Epithelial cell of prostate (primary cell): ENCODE results near the gene JAK3.

Source experiments
- DNase-seq: peaks from one replicate; pipeline ENCODE4 v3.0.0-alpha.2; 2011; ENCODE audit warnings: low read depth, low spot score
- H3K27ac ChIP-seq: fragments of 450-650 bp; 2 replicates; pipeline ENCODE4 v1.5.1; 2017; ENCODE audit warnings: mild to moderate bottlenecking

Gene JAK3

DNA sequence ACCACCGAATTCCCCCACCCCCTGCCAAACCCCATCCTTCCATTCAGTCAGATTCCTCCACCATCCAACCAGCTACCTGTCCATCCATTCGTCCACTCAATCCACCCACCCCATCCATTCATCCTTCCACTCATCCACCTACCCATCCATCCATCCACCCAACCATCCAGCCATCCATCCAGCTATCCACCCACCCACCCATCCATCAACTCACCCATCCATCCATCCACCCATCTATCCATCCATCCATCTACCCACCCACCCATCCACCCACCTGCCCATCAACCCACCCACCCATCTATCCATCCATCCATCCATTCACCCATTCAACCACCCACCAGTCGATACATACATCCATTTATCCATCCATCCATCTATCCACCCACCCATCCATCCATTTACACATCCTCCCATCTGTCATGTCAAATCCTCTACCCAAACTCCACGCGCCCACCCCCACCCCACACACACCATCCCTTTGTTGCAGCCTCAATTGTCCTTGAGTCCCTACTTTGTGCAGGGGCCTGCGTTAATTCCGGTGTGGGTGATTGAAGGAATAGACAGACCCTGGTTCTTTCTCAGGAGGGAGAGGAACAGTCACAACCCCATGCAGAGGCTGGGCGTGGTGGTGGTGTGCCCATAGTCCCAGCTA, 18.7 kb upstream of the JAK3 start:
- DNase-seq, result no peak
- H3K27ac ChIP-seq, result peak overlapping the region; percentile 74

DNA sequence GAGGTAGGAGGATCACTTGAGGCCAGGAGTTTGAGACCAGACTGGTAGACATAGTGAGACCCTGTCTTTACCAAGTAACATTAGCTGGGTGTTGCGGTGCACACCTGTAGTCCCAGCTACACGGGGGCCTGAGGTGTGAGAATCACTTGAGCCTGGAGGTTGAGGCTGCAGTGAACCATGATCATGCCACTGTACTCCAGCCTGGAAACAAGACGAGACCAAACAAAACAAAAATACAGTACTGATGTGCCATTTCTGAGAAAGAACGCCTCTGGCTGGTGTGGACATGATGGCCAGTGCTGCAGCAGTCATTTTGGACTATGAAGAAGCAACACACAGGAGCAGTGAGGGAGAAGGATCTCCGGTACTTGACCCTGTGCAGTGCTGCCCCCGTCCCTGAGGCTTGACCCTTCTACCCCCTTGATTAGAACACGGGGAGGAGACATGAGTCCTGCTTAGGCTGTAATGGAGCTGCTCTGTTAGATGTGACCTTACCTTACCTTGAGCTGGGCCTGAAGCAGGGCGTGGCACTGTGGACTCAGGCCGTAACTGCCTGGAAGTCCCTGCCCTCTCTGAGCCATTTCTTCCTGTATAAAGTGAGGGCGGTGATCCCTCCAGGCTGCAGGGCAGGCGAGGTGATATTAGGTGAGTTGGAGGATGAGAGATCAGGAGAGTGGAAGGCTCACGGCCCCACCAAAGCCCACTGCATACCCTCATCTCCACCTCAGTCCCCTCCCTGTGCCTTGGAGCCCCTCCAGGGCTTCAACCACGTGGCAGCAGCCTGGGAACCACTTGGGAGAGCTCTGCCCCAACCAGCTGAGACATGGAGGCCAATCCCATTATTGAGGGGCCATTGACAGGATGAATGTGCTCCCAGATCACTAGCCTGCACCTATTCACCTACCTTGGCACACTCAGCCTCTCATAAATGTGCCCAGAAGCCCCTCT, 17.9 kb upstream of the JAK3 start:
- H3K27ac ChIP-seq, result peak overlapping the region; percentile 74
- no peak for DNase-seq

DNA sequence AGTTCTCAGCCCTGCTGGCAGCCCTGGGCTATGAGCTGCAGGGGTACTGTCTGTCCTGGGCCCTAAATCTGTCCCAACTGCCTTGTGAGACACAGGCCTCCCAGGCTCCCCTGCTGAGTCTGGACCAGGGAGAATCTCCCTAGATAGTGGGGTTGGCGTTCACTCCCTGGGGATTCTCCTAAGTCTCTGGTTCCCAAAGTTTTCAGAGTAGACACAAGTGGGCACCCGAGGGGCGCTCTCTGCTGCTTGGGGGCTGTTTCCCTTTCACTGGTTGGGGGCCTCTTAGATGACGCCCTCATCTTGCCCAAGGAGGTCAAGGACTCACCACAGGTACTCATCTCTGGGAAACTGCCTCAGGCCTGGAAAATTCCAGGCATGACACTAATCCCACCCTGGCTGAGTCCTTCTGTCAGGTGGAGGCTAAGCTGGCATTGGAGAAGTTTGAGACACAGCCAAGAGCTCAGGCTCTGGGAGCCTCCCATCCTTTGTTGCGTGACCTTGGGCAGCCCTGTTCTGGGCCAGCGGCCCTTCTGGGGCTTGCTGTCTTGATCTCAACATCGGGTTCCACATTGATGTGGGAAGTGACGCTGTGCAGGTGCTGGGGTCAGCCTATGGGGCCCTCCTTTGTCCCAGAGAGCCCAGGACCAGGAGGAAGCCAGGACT, 15.9 kb upstream of the JAK3 start:
- peak overlapping the region; percentile 74 for H3K27ac ChIP-seq
- no peak for DNase-seq

DNA sequence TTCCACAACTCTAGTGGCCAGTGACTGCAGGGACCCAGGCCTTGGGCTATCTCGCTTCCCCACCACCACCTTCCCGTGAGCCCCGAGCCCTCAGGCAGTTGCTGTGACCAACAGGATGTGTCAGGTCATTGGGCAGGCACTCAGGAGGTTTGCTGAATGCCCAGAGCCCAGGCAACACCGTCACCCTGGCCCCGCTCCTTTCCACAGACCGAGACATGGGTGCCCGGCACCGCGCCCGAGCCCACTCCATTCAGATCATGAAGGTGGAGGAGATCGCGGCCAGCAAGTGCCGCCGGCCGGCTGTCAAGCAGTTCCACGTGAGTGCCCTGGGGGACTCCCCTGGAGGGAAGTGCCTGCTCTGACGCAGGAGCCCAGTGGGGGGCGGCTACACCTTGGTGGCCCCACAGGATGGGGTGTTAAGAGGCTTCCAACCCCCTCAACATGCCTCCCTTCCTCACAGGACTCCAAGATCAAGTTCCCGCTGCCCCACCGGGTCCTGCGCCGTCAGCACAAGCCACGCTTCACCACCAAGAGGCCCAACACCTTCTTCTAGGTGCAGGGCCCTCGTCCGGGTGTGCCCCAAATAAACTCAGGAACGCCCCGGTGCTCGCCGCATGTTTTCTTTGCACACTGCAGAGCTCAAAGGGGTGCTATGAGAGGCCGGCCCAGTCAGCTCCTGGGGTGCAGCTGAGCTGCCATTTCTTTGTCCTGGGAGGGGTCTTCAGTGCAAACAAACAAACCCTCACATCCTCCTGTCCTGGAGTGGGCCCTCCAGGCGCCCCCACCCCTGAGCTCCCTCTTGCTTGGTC, 15.1 kb upstream of the JAK3 start:
- peak overlapping the region; percentile 74 for H3K27ac ChIP-seq

DNA sequence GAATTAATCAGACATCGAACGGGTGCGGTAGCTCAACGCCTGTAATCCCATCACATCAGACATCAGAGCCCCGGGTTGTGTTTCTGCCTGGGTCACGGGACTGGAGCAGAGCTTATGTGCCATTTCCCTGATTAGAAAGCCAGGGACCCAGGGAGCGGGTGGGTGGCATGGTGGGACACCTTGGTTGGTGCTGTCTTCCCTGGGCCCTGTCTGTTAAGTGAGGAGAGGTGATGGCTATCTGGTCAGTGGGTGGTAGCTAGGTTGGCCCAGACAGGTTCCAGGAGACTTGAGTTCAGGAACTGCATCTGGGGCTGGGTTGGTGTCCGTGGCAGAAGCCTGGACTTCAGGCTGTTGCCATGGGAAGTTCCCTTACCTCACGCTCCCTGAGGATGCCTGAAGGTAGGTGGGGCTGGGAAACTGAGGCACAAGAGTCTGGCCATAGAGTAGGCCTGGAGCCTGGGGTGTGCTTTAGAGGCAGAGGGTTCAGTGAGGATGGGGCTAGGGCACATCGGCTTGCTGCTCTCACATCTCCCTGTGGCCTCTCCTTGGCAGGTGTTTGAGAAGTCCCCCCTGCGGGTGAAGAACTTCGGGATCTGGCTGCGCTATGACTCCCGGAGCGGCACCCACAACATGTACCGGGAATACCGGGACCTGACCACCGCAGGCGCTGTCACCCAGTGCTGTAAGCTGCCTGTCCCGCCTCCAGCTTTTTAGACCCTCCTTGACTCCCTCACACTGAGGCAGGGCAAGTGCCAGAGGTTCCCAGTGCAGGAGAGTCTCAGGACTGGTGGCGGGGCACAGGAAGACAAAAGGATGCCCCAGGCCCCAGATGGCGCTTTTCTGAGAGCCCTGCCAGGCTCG, 14.0 kb upstream of the JAK3 start:
- no peak for DNase-seq
- H3K27ac ChIP-seq, result peak overlapping the region; percentile 74

More for the DNA sequence above, 15.1 kb upstream of the JAK3 start:
- no peak for DNase-seq

DNA sequence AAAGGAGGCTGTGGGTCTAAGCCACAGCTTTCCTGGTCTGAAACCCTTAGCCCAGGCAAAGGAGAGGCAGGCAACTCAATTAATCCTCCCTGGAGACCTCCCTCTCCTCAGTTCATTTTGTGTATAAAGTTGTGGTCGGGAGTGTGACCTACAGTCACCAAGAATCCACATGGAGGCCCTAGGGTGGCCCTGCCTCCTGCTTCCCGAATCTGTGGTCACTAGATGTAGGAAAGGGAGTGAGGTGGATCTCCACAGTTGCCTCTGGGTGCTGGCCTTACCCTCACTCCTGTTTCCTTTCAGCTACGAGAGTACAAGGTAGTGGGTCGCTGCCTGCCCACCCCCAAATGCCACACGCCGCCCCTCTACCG, 13.2 kb upstream of the JAK3 start:
- DNase-seq, result no peak
- peak overlapping the region; percentile 74 for H3K27ac ChIP-seq

DNA sequence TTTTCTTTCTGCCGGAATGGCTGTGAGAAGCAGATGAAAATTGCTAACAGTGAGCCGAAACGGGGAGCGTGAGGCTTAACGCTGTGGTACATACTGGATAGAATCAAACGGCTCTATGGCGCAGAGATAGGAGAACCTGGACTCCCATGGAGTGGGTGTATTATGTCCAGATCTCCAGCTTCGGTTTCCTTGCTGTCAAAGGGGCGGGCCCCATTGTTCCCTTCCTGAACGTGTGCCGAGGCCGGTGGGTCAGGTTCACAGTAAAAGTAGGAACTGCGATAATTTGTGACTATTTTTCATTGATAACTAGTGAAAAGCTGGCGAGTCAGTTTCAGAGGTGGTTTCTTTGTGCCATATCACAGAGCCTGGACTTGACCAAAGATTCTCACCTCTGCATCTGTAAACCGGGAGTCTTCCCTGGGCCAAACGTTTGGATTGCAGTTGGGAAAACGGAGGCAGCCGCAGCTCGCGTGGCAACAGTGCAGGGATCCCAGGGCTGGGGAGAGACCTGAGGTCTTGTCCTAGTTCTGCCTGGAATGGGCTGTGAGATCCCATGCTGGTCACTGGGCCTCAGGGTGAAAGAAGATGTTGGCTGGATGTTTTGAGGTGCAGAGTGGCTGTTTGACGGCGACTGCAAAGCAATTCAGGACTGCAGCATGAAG, 12.7 kb upstream of the JAK3 start:
- DNase-seq, result no peak
- H3K27ac ChIP-seq, result peak overlapping the region; percentile 74

DNA sequence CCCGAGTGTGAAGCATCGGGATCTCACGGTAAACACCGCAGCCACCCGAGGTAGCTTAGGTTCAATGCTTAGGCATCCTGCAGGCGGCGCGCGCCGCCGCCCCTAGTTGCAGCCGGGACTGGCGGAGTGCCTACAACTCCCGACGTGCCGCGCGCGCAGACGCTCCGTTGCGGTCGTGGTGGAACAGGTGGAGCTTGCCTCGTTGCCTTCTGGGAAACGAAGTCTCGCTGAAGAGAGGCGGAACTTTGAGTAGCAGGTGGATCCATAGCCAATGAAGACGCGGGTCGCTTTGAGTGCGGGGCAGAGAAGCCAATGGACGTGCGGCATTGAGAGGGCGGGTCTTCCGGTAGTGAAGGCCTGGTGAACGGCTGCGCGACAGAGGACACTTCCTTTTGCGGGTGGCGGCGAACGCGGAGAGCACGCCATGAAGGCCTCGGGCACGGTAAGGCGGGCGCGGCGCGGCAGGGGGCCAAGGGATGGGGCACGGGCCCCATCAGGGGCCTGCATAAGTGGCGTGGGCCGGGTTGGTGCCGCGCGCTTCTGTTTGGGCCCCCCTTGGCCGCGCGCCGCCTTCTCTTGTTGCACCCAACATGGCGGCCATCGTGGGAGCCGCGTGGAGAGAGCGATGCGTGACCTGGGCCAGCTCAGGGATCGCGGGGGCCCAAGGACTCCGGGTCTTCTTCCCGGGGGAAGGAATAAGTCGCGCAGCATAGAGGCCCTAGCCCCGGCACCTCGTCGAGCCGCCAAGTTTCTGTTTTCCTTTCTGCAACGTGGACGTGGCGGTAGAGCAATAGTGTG, 11.9 kb upstream of the JAK3 start, which contains the start of gene RPL18A:
Gene RPL18A, plus strand, starts transcription at position 378 of the 798 bp plus-strand sequence. Its CDS starts 47 bp downstream, at position 425.
- peak within 1 kb of the TSS; percentile 74 for H3K27ac ChIP-seq
- DNase-seq, result peak; percentile 99

DNA sequence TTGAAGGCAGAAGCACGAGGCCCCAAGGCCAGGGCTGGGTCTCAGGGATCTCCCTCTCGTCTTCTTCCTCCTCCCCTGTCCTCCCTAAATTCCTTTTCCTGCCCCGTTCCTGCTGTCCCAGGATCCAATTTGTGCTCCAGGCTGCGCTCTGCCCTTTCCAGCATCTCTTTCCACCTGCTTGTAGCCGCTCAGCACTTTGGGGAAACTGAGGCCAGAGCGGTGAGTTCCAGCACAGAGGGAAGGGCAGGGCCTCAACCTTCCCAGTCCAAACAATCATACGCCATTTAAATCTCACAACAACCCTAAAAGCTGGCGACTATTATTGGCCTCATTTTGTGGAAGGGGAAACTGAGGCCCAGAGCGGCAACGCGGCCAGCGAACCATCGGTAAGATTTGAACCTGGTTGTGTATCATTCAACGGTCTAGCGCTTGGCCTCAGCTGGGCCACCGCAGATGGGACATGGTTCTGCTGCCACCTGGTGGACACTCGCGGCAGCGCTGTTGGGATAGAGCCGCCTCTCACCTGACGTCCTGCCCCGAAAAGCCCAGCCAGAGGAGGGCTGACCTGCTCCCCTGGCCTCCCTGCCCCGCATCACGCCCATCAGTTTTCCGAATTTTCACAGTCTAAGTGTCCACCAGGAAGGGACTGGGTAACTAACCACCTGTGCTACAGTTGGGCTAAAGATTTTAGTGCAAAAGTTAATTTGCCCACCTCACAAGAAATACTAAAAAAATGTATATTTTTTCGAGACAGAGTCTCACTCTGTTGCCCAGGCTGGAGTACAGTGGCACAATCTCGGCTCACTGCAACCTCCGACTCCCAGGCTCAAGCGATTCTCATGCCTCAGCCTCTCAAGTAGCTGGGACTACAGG, 7.7 kb upstream of the JAK3 start:
- no peak for DNase-seq
- H3K27ac ChIP-seq, result no peak overlapping the region

DNA sequence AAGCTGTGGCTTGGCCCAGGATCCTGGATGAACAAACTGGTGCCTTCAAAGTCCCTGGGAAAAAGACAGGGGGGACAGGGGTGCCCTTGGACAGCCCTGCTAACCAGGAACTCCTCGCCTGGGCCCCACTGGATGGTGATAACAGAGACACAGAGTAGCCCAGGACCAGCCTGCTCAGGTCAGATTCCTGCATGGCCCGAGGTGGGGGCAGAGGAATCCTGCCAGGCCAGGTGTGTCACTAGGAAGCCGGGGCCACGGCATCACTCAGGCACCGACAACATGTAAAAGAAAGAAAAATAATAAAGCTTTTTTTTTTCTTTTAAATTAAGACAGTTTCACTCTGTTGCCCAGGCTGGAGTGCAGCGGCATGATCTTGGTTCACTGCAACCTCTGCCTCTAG, 6.3 kb upstream of the JAK3 start:
- DNase-seq, result no peak
- H3K27ac ChIP-seq, result no peak overlapping the region

DNA sequence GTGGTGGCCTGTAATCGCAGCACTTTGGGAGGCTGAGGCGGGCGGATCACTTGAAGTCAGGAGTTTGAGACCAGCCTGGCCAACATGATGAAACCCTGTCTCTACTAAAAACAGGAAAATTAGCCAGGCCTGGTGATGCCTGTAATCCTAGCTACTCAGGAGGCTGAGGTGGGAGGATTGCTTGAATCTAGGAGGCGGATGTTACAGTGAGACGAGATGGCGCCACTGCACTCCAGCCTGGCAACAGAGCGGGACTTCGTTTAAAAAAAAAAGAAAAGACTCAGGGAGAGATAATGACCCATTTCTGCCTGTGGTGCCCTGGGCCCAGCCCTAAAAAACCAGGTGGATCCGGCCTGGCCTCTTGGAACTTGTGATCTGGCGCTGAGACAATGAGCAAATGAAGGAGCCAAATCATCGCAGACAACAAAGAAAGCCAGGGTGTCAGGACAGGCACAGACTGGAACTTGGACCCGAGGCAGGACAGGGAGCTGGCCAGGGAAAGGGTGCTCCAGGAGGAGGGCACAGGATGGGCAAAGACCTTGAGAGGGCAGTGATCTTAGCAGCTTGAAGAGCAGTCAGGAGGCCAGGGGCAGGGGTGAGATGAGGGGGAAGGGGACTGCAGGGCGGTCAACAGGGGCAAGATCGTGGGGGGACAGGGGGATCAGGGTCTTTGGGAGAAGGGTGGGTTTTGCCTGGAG, 962 bp upstream of the JAK3 start:
- no peak for DNase-seq
- H3K27ac ChIP-seq, result peak overlapping the region; percentile 70

DNA sequence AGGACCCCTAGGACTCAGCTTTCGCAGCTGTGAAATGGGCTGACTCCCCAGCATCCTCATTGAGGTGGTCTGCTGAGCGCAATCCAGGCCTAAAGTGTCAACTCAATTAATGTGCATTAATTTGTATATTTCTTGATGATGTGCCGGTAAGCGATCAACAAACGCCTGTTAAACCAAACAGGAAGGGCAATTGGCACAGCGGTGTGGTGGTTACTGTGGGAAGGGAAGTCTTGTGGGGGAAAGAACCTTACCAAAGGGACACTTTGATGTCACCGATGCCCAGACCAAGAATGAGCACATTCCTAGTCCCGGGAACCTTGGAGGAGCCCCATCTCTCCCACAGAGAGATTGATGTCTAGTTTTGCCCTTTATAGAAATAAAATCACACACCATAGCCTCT, 1.6 kb downstream of the JAK3 start:
- DNase-seq, result no peak
- H3K27ac ChIP-seq, result no peak overlapping the region

DNA sequence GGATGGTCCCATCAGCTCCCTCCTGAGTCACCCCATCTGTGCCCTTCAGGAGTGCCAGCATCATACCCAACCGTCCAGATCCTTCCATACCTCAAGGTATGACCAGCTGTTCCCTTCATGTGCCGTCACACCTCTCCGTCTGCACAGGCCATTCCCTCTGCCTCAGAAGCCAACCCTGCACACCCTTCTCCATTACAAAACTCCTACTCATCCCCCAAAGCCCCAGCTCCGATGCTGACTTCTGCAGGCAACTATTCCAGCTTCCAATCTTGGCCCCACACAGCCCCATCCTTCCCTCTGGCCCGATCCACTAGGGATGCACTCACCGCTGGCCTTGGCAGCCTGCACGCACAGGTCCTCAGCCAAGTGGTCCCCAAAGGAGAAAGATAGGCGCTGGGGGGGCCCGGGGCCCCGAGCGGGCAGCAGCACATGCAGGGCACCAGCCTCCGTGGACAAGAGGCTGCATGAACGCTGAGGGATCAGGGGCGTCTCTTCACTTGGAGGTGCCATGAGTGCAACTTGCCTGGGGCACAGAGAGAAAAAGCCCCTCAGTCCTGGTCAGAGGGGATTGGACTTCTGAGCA, 3.8 kb downstream of the JAK3 start:
- no peak overlapping the region for H3K27ac ChIP-seq
- no peak for DNase-seq

DNA sequence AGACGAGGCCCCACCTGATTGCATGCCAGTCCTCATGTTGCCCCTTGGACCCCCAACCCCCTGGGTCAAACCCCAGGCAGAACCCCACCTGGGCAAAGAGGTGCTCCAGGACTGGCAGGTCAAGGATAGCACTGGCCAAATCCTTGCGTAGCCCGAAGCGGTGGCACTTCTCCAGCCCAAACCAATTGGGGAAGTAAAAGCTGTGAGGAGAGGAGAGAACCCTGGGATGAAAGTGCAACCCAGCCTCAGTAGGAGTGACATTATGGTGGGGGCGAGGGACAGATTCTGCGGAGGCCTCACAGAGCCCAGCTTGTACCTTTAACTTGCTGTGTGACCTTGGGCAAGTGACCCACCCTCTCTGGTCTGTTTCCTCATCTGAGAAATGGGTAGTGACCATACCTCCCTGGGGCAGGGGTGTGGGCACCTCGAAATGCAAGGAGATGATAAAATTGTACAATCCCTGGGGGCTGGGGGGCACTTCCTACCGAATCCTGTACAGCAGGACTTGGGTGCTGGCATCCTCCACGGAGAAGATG, 4.4 kb downstream of the JAK3 start:
- DNase-seq, result no peak
- H3K27ac ChIP-seq, result no peak overlapping the region

DNA sequence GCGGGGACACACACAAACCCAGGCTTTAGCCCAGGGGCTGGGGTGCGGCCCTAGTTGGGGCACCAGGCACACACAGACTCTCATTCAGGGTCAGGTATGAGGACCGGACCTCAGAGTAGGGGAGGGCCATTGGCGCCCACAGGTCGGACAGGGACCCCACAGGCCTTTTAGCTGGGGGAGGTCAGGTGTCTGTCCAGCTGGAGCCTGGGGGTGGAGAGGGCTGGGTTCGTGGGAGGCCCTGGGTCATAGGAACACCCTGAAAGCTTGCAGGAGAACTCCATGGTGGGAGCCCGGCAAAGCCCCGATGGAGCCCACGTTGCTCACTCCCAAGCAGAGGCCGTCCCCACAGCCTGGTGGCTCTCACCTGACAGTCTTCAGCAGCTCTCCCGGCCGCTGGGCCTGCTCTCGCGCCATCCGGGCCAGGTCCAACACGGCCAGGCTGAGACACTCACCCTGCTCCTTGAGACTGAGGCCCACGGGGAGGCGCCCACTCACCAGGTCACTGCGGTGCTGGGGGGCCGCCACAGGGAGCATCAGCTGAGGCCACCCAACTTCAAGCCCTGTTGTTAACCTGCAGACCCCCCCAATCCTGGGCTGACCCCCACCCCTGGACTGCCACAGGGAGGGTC, 5.0 kb downstream of the JAK3 start:
- no peak for DNase-seq
- H3K27ac ChIP-seq, result no peak overlapping the region
